Osteocyte (in vitro differentiated cells): Measurements from ENCODE around the gene NKX6-2. TPM values are rescaled to one million over a fixed set of nuclear protein-coding genes. Genes with fewer than 3 reads are reported as not detected.

Experiments
- DNase-seq: peaks from one replicate; pipeline ENCODE4 v3.0.0; 2021; ENCODE audit warnings: mixed read lengths; ENCODE audit not compliant: unreplicated experiment; ENCODE audit errors: extremely low spot score
- H3K27ac Mint-ChIP-seq: one replicate; pipeline ENCODE4 v1.8.0; 2021; ENCODE audit warnings: mild to moderate bottlenecking, mixed read lengths; ENCODE audit not compliant: unreplicated experiment
- H3K27me3 Mint-ChIP-seq: one replicate; pipeline ENCODE4 v1.8.0; 2021; ENCODE audit warnings: mixed read lengths; ENCODE audit not compliant: unreplicated experiment
- H3K36me3 Mint-ChIP-seq: one replicate; pipeline ENCODE4 v1.8.0; 2021; ENCODE audit warnings: mixed read lengths; ENCODE audit not compliant: unreplicated experiment
- H3K4me1 Mint-ChIP-seq: one replicate; pipeline ENCODE4 v1.8.0; 2021; ENCODE audit warnings: mixed read lengths; ENCODE audit not compliant: unreplicated experiment
- H3K4me3 Mint-ChIP-seq: one replicate; pipeline ENCODE4 v1.8.0; 2021; ENCODE audit warnings: mild to moderate bottlenecking, moderate library complexity, mixed read lengths; ENCODE audit not compliant: unreplicated experiment
- H3K9me3 Mint-ChIP-seq: one replicate; pipeline ENCODE4 v1.8.0; 2021; ENCODE audit warnings: mixed read lengths; ENCODE audit not compliant: unreplicated experiment
- total RNA-seq: library from RNA; stranded (reverse); gene quantifications from 2 replicates; pipeline ENCODE4 v1.2.1, GENCODE V29; 2021
- TF ChIP-seq, protein P1 (sequence below): fragments of 200-600 bp; sonication (generic); IDR thresholded peaks from 2 replicates; pipeline ENCODE4 v1.5.0; 2021; ENCODE audit warnings: antibody characterized with exemption, mild to moderate bottlenecking, moderate library complexity

NKX6-2 gene
- total RNA-seq, 1 donor from 2014 or later, result not detected

DNA sequence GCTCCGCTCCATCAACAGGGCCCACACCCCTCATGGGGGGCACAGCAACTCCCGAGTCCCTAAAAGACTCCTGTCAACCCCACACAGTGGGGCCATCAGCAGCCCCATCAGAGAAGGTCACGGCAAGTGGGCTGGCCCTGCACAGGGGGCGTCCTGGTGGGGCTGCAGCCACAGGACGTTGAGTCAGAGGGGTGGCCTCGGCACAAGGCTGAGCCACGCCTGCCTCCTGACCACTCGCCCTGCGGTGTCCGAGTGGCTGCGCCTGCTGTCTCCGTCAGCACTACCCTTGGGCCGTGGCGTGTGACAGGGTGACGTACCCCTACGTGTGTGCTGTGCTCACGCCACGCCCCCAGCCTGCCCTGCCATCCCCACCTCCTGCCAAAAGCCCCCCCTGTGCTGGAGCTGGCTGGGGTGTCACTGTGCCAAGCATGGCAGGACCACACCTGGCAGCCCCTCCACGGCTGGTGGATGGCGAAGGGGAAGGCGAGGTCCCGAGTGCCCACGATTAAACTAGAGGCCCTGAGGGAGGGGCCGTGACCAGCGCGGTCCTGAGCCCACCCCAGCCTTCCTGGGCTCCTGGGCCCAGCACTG is 26.0 kb upstream of the NKX6-2 start:
- Mint-ChIP-seq H3K27ac (no peak overlapping the region), H3K27me3 (peaks cover 16% of the 10 kb centered on the region), H3K9me3 (no peaks in the 10 kb centered on the region), H3K36me3 (no peaks in the 10 kb centered on the region), H3K4me3 (no peak overlapping the region), H3K4me1 (no peaks in the 10 kb centered on the region)
- DNase-seq, result no peak
- TF ChIP-seq, protein P1, sequence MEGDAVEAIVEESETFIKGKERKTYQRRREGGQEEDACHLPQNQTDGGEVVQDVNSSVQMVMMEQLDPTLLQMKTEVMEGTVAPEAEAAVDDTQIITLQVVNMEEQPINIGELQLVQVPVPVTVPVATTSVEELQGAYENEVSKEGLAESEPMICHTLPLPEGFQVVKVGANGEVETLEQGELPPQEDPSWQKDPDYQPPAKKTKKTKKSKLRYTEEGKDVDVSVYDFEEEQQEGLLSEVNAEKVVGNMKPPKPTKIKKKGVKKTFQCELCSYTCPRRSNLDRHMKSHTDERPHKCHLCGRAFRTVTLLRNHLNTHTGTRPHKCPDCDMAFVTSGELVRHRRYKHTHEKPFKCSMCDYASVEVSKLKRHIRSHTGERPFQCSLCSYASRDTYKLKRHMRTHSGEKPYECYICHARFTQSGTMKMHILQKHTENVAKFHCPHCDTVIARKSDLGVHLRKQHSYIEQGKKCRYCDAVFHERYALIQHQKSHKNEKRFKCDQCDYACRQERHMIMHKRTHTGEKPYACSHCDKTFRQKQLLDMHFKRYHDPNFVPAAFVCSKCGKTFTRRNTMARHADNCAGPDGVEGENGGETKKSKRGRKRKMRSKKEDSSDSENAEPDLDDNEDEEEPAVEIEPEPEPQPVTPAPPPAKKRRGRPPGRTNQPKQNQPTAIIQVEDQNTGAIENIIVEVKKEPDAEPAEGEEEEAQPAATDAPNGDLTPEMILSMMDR, result no peak

DNA sequence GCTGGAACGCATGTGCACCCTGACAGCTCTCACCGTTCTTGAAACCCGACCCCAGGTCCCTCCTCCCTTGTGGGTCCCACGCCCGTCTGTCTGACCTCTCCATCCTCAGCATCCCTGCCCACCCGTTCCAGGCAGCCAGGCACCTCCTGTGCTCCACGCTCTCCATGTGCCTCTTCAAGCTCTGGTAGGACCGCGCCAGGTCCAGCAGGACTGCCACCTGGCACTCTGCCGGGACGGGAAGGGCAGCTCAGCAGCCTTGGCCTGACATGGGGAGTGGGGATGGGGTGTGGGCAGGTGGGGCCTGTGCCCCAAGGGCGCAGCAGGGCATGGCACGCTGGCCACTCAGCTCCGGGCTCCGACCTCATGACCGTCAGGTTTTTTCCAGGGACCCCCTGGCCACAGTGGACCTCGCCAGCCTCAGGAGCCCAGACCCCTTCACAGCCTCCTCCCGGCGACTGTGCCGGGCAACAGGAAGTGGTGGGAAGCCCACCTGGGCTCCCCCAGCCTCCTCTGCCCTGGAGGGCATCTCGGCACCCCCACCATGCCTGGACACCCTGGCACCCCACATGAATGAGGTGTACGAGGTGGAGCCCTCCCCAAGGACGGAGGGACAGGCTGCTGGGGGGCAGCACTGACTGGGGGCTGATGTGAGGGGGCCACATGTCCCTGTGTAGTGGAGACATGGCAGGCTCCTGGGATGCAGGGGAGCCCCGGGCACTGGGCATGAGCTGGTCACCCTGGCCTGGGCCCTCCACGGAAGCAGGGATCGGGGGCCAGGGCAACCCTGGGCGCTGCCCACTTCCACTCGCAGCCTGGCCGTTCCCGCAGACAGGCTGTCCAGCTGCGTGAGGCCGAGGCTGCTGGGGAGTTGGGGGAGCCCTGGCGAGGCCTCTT is 25.1 kb upstream of the NKX6-2 start:
- Mint-ChIP-seq H3K9me3 (no peaks in the 10 kb centered on the region), H3K27me3 (peaks cover 11% of the 10 kb centered on the region), H3K4me3 (no peak overlapping the region), H3K27ac (no peak overlapping the region), H3K36me3 (no peaks in the 10 kb centered on the region), H3K4me1 (no peaks in the 10 kb centered on the region)
- no peak for DNase-seq
- TF ChIP-seq, protein P1, result no peak

DNA sequence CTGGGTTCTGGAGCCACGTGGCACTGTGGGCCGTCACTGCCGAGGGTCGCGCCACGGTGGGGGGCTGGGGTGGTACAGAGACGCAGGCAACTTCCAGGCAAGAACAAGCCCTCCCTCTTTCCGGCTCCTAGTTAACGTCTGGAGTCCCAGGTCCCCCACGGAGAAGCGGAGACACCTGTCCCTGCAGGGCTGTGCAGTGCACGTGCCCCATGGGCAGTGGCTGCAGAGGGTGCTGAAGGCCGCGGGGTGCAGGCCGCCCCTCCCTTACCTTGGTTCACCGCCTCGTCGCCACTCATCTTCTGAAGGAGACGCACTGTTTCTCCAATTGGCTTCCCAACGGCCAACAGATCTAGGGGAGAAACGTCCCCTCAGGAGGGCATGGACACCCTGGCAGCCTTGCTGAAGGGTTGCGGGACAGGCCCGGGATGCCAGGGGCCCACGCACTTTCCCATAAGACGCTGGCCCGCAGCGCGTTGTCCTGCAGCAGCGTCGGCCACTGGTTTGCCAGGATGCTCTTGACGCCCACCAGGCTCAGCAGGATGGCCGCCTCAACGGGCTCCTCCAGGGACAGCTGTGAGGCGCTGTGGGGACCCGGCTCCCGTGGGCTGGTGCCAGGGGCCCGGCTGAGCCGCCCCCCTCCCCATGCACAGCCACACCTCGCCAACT is 24.3 kb upstream of the NKX6-2 start:
- H3K9me3 Mint-ChIP-seq, result no peaks in the 10 kb centered on the region
- H3K36me3 Mint-ChIP-seq, result no peaks in the 10 kb centered on the region
- no peak for DNase-seq
- no peaks in the 10 kb centered on the region for H3K4me1 Mint-ChIP-seq
- H3K27me3 Mint-ChIP-seq, result peaks cover 6% of the 10 kb centered on the region
- TF ChIP-seq, protein P1, result no peak
- no peak overlapping the region for H3K27ac Mint-ChIP-seq
- no peak overlapping the region for H3K4me3 Mint-ChIP-seq

DNA sequence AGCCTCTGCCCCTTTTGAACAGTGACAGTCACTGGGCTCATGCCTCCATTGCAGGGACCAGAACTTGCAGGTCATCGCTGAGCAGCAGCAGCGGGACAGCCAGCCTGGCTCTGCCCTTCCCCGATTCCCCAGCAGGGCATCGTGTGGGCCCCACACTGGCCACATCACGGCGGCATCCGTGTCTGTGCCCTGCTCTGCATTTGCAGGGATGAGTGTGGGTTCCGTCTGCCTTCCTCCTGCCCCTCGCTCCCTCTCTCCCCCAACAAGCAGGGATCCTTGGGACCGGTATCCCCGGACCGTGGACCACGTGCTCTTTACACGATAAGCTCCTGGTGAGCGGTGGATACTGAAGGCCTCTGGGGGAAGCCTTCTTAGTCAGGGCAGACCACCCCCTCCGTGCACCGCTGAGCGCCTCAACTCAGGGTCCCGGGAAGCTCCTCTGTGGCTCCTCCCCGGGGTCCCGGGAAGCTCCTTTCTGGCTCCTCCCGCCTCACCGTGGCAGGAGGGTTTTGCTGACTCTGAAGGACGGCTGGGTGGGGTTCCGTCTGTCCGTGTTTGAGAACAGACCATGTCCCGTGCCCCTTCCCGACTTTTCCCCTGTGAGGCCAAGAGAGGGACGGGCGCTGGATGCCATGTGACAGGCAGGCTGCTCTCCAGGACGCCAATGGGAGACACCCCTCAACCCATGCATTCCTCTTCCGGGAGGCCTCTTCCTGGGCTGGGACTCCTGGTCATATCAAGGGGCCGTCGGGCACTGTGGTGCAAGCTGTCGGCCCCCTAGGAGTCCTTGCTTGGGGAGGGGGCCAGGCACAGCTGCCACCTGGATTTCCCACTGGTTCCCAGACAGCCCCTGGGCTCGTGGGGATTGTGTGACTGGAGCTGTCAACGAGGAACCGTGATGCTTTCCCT is 23.5 kb upstream of the NKX6-2 start:
- H3K27ac Mint-ChIP-seq, result no peak overlapping the region
- peaks cover 2% of the 10 kb centered on the region for H3K27me3 Mint-ChIP-seq
- DNase-seq, result no peak
- TF ChIP-seq, protein P1, result no peak
- H3K4me1 Mint-ChIP-seq, result no peaks in the 10 kb centered on the region
- no peaks in the 10 kb centered on the region for H3K9me3 Mint-ChIP-seq
- H3K4me3 Mint-ChIP-seq, result no peak overlapping the region
- H3K36me3 Mint-ChIP-seq, result no peaks in the 10 kb centered on the region
